Body of pancreas (tissue), 4 donors: ENCODE results near the gene KRT79. TPM values are rescaled to one million over a fixed set of nuclear protein-coding genes. Genes with fewer than 3 reads are reported as not detected.
A peak's percentile ranks its signal among the peaks of the same experiment; 100 is the strongest.

ENCODE experiments used
- ATAC-seq: fragments of 150-250 bp; one replicate; pipeline ENCODE4 v1.9.1; 2016
- DNase-seq, 4 donors: peaks; one replicate each; pipeline ENCODE4 v3.0.0-alpha.2; 2019
- H3K27ac ChIP-seq, 4 donors: fragments of 200-600 bp; sonication (generic); 1 replicate in 3 of 4; 2 replicates in 1 of 4; pipeline versions ENCODE4 v1.5.1 to v1.6.1; 2016 to 2019; ENCODE audit warnings: mild to moderate bottlenecking in 1 of 4, mixed read lengths in 1 of 4, moderate library complexity in 1 of 4
- H3K27me3 ChIP-seq, 2 donors: fragments of 200-600 bp; sonication (generic); one replicate each; pipeline ENCODE4 v1.6.0; 2016; ENCODE audit warnings: mild to moderate bottlenecking in 1 of 2
- H3K36me3 ChIP-seq, 2 donors: fragments of 200-600 bp; sonication (generic); replicated peaks in 1 of 2; 2 replicates each; pipeline ENCODE4 v1.5.1; 2016; ENCODE audit warnings: low read depth in 2 of 2; ENCODE audit not compliant: insufficient read depth in 1 of 2
- H3K4me1 ChIP-seq: fragments of 200-600 bp; sonication (generic); one replicate; pipeline ENCODE4 v1.6.0; 2016
- H3K4me3 ChIP-seq, 2 donors: fragments of 200-600 bp; sonication (generic); 1 replicate in 1 of 2; 2 replicates in 1 of 2; pipeline ENCODE4 v1.5.1; 2016 to 2019
- H3K9me3 ChIP-seq, 3 donors: fragments of 200-600 bp; sonication (generic); 1 replicate in 2 of 3; 2 replicates in 1 of 3; pipeline ENCODE4 v1.5.1; 2016
- CTCF ChIP-seq, 7 experiments: fragments of 450-650 bp in 4 of 7; fragments of 200-600 bp in 3 of 7; sonication (generic) in 3 of 7; IDR thresholded peaks; one replicate each; pipeline ENCODE4 v1.5.1; 2016 to 2019; ENCODE audit warnings: antibody characterized with exemption in 7 of 7
- POLR2A ChIP-seq, 3 donors: fragments of 450-650 bp; IDR thresholded peaks; one replicate each; pipeline ENCODE4 v1.6.1; 2016; ENCODE audit warnings: antibody characterized with exemption in 3 of 3, mild to moderate bottlenecking in 2 of 3
- WGBS, 2 donors: methylation state at CpG; one replicate each; pipeline ENCODE4 v1.1.5; 2017; 5-methylcytosine and 5-hydroxymethylcytosine counted together
- intact Hi-C: fragments of 100-400 bp; cut with DNase I; formaldehyde crosslinking; loops from one replicate; pipeline ENCODE4 v1.15.1; 2023
- total RNA-seq, 2 donors: library from RNA; depleted of rRNA; stranded (reverse); fragments of >200 nt; gene quantifications; one replicate each; pipeline ENCODE4 v1.1.0, GENCODE V29; 2016

The KRT79 gene
- total RNA-seq, 2 donors from 2014 or later: not detected

- no peaks in the 10 kb centered on the region for H3K27me3 ChIP-seq
- H3K4me1 ChIP-seq: peaks cover 17% of the 10 kb centered on the region
- ATAC-seq (no peak), DNase-seq (peak; percentile 56 to 78 (median 69))
- no peak overlapping the region for H3K4me3 ChIP-seq
- no peaks in the 10 kb centered on the region for H3K9me3 ChIP-seq
- WGBS, 2 donors: 30 to 35% methylated on average over 9 to 14 of the region's 14 CpGs
- TF ChIP-seq POLR2A (IDR thresholded peaks at IDR 0.05): no peak
- TF ChIP-seq CTCF (IDR thresholded peaks at IDR 0.05): peak; percentile 24 to 67 (median 58)
- no peaks in the 10 kb centered on the region for H3K36me3 ChIP-seq
- peak overlapping the region in 1 of 4 donors; percentile 0 for H3K27ac ChIP-seq
- intact Hi-C loops: loop anchor here (5.0 kb wide), 1 partner anchor 288 kb away; no protein-coding TSS in a partner anchor
Observed at GRCh38 chr12:52870361-52871290, 36.5 kb upstream of the KRT79 start.

- Histone ChIP-seq H3K4me3 (no peak overlapping the region), H3K9me3 (no peaks in the 10 kb centered on the region), H3K27ac (no peak overlapping the region), H3K4me1 (peaks cover 3% of the 10 kb centered on the region), H3K27me3 (no peaks in the 10 kb centered on the region), H3K36me3 (no peaks in the 10 kb centered on the region)
- 53 to 61% methylated on average over 6 to 9 of the region's 9 CpGs for WGBS, 2 donors
- intact Hi-C loops: no loop called here
- TF ChIP-seq POLR2A (IDR thresholded peaks at IDR 0.05): no peak
- no peak for TF ChIP-seq CTCF (IDR thresholded peaks at IDR 0.05)
- DNase-seq: peak in 2 of 4 donors; percentile 45 to 65
- ATAC-seq: no peak
Observed at GRCh38 chr12:52867642-52868041, 33.5 kb upstream of the KRT79 start.

- ATAC-seq: no peak
Observed at GRCh38 chr12:52867152-52867551, 33.0 kb upstream of the KRT79 start.

GRCh38 chr12:52865090-52865944 lies 31.2 kb upstream of the KRT79 start:
- 5 to 53% methylated on average over 4 to 10 of the region's 10 CpGs for WGBS, 2 donors

More at GRCh38 chr12:52867152-52867551, 33.0 kb upstream of the KRT79 start:
- Histone ChIP-seq H3K9me3 (no peaks in the 10 kb centered on the region), H3K36me3 (no peaks in the 10 kb centered on the region), H3K4me3 (no peak overlapping the region), H3K4me1 (peaks cover 3% of the 10 kb centered on the region), H3K27ac (no peak overlapping the region), H3K27me3 (no peaks in the 10 kb centered on the region)
- 85 to 91% methylated on average over 5 of the region's 5 CpGs for WGBS, 2 donors
- DNase-seq: no peak
- TF ChIP-seq CTCF (IDR thresholded peaks at IDR 0.05): no peak
- no peak for TF ChIP-seq POLR2A (IDR thresholded peaks at IDR 0.05)
- intact Hi-C loops: no loop called here

More at GRCh38 chr12:52865090-52865944, 31.2 kb upstream of the KRT79 start:
- DNase-seq (peak; percentile 78 to 81 (median 80)), ATAC-seq (peak; percentile 92)
- intact Hi-C loops: no loop called here
- no peak overlapping the region for H3K4me3 ChIP-seq
- H3K9me3 ChIP-seq: no peaks in the 10 kb centered on the region
- H3K36me3 ChIP-seq: no peaks in the 10 kb centered on the region
- no peaks in the 10 kb centered on the region for H3K27me3 ChIP-seq
- H3K27ac ChIP-seq: no peak overlapping the region
- peak; percentile 74 to 86 (median 76) for TF ChIP-seq CTCF (IDR thresholded peaks at IDR 0.05)
- no peak for TF ChIP-seq POLR2A (IDR thresholded peaks at IDR 0.05)
- no peaks in the 10 kb centered on the region for H3K4me1 ChIP-seq
